ENCODE results near the gene PPIE.
A peak's percentile ranks its signal among the peaks of the same experiment; 100 is the strongest.

Gene PPIE

GRCh38 chr1:39720094-39720999 is 18.3 kb upstream of the PPIE start:
- DNase-seq (ENCODE audit: low read depth) = peak; percentile 62

DNA sequence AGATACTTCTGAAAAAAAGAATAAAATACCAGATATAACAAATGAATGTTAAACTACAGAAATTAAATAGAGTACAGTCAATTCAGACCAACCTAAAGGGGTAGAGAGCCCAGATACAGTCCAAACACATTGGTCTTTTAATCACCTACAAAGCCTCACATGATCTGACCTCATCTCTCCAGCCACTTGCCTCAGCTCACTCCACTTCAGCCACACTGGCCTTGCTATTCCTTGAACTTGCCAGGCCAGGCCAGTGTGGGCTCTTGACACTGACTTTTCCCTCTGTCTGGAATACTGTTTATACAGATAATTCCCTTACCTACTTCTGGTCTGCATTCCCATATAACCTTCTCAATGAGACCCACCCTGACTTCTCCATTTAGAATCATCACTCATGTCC is 17.0 kb upstream of the PPIE start:
- no peak for DNase-seq (ENCODE audit: low read depth)

DNA sequence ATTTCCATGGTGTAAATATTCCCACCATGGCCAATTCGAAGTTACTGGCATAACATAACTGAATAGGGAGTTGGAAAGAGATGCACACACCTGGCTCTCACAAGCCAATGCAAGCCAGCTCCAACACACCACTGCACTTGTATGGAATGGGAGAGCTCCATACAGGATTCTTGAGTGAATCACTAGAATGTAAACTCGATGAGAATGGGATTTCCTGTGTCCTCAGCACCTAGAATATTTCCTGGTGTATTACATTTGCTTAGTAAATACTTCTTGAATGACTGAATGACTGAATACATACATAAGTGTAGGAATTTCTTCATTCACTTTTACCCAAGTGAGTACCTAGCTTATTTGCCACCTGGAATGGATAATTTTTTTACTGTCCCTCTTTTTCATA is 16.2 kb upstream of the PPIE start:
- DNase-seq (ENCODE audit: low read depth) = no peak

GRCh38 chr1:39726600-39726999 is 12.1 kb upstream of the PPIE start:
- DNase-seq (ENCODE audit: low read depth) = no peak

- DNase-seq (ENCODE audit: low read depth) = no peak
Observed at GRCh38 chr1:39727221-39727931, 11.3 kb upstream of the PPIE start.

DNA sequence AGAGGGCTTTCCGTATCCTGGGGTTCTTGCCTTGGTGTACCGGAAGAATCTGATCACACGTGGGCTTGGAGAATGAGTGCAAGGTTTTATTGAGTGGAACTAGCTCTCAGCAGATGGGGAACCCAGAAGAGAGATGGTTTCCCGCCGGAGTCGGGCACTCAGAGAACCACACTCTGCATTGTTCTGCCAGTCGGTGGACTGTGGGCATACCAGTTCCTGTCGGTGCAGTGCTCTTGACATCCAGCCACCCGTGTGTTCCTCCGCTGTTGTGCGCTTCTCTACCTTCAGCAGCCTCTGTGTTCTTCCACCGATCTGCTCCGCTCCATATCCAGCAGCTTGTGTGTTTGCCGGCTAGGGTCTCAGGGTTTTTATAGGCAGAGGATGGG is 10.8 kb upstream of the PPIE start:
- DNase-seq (ENCODE audit: low read depth) = no peak

- peak; percentile 52 for DNase-seq (ENCODE audit: low read depth)
Observed at GRCh38 chr1:39729030-39729429, 9.7 kb upstream of the PPIE start.

- DNase-seq (ENCODE audit: low read depth) = no peak
Observed at GRCh38 chr1:39729842-39730241, 8.8 kb upstream of the PPIE start.

- peak; percentile 49 for DNase-seq (ENCODE audit: low read depth)
Observed at GRCh38 chr1:39732730-39733129, 6.0 kb upstream of the PPIE start.

DNA sequence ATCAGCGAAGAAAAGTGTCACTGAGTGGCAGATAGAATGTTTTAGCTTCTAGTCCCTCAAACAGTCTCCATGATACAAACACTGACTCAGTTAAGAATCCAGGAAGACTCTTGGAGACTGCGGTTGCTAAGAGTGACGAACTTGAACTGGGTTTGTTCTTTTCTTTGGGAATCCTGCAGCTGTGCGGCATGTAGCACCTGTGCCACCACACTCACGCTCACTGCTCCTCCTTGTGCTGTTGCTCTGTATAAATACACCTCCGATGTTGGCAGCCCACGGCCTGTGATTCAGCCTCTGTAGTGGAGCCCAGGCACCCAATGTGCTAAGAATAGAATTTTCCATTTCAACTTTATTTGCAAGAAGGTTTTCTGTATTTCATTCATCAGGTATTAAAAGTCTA is 5.5 kb upstream of the PPIE start:
- DNase-seq (ENCODE audit: low read depth) = no peak

GRCh38 chr1:39735731-39736130 is 3.0 kb upstream of the PPIE start:
- DNase-seq (ENCODE audit: low read depth) = no peak

- peak; percentile 53 for DNase-seq (ENCODE audit: low read depth)
Observed at GRCh38 chr1:39737546-39738169, 1.0 kb upstream of the PPIE start.

DNA sequence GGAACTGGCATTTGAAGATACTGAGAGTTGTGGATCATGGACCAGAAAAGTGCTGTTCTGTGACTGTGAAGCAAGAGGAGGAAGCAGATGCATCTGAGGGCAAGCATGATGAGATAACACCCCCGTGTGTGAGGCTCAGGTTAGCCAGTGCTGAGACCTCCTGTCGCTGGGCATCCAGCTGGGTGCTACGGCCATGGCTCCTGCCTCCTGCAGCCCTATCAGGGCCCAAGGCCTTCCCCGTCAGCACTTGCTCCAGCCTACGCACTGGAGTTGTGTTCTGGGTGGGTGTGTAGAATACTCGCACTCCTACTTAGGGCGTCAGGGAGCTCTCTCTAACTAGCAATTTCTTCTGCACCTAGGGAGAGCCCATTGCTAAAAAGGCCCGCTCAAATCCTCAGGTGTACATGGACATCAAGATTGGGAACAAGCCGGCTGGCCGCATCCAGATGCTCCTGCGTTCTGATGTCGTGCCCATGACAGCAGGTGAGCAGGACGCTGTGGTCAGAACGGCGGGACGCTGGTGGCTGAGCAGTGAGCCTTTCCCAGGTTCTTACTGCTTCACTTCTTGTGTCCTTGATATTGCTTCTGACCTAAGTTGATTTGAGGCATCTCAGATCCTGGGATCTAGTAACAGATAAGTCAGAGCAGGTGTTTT is 6.5 kb downstream of the PPIE start:
- no peak for DNase-seq (ENCODE audit: low read depth)

DNA sequence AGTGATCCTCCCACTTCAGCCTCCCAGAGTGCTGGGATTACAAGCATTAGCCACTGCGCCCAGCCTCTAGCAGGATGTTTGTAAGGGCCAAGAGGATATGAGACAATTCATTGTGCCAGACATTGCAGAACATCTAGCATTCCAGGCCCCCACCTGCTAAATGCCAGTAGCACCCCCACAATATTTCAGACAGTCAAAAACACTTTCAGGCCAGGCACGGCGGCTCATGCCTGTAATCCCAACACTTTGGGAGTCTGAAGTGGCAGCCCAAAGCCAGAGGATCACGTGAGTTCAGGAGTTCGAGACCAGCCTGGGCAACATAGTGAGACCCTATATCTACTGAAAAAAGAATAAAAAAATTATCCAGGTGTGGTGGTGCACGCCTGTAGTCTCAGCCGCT is 12.9 kb downstream of the PPIE start:
- no peak for DNase-seq (ENCODE audit: low read depth)

- no peak for DNase-seq (ENCODE audit: low read depth)
Observed at GRCh38 chr1:39752703-39753102, 14.0 kb downstream of the PPIE start.

DNA sequence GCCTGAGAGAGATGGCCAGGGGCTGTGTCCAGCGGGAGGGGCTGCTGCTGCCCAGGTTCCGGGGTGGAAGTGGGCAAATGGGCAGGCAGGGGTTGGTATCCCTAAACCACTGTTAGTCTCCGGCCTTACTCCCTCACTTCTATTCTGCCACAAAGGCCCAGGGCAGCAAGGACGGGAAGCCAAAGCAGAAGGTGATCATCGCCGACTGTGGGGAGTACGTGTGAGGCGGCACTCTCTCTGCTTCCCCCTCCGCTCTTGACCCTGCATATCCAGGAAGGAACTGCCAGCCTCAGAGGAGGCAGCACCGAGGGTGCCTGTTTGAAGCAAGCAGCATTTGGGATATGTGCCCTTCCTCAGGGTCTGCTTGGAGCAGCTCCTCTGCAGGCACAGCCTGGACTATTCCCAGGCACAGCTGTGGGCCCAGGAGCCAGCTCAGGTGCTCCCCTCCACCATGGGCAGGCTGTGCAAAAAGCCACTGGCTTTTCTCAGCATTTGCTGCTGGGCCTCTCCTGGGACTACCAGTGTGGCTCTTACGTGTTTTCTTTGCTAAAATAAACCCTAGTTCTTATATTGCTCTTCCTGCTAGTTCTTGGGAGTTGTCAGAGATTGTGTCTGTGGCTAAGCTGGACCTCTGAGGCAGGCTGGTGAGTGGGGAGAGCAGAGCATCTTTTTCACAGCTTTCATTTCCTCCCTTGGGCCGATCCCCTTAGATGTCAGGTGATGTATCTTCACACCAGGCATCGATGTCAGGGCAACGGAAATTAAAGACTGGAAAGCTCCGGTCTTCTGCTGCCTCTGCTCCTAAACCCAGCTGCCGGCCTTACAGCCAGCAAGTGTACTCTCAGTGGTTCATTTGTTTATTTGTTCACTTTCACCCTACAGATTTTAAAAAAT is 14.7 kb downstream of the PPIE start:
- no peak for DNase-seq (ENCODE audit: low read depth)

DNA sequence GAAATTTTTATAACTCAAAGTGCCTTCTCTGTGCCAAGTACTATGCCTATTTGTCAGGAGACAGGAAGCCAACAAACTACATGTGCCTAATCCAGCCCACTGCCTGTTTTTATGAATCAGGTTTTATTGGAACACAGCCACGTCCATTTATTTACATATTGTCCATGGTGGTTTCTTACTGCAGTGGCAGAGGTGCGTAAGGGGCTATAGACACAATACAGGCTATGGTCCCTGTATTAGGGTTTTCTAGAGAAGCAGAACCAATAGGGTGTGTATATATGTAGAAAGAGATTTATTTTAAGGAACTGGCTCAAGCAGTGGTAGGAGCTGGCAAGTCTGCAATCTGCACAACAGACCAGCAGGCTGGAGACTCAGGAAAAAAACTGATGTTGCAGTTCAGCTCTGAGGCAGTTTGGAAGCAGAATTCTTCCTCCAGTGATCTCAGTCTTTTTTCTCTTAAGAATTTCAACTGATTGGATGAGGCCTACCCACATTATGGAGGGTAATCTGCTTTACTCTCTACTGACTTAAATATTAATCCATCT is 15.4 kb downstream of the PPIE start:
- DNase-seq (ENCODE audit: low read depth) = no peak

DNA sequence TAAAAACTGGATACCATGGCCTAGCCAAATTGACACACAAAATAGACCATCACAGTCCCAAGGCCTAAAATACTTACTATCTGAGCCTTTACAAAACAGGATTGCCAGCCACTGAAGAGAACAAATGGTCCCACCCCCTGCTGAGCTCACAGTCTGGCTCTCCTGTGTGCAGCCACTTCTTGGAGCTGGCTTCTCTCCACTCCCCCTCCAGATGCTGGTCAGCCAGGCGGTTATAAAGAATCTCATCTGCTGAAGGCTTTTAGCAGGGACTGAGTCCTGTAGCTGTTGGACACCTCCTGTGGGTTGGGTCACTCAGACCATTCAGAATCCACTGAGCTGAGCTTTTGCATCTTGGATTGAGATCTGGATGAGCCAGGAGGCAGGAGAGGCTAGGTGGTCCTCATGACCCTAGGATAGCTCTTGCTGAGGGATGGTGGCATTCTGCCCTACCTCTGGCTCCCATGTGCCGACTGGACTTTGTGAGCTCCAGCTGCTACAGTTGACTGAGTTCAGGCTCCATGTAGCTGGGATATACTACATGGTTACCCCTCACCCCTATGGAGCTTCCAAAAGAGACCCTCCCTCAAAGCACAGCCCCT is 16.3 kb downstream of the PPIE start:
- DNase-seq (ENCODE audit: low read depth) = no peak

DNA sequence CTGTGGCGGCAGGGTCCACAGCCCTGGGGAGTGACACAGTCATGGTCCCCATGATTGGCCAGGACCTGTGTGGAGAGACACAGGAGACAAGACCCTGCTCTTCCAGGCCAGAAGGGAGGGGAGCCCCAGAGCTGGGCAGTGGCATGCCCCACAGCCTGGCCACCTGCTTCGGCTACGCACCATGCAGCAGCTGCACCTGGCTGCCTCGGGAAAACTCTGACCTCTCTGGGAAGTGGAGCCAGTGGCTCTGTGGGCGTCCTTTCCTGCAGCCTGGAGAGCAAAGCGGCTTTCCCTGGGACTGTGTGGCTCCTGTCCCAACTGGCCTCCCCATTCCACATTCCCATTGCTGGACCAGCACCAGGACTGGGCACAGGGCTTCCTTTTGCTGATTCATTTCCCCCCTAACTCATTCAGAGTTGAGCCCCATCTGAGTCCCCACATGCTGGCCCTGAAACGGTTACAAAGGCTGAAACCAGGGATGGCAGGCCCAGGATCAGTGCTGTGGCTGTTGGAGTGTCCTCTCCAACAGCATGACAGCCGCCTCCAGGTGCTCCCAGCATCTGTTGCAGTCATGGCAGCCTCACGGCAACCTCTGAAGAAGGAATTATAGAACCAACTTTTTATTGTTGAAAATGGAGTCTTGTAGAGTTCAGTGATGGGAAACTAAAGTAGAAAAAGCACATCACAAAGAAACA is 17.4 kb downstream of the PPIE start:
- no peak for DNase-seq (ENCODE audit: low read depth)

GRCh38 chr1:39757501-39757900 is 18.8 kb downstream of the PPIE start:
- DNase-seq (ENCODE audit: low read depth) = no peak
